HepG2 (cell line): Measurements from ENCODE around the gene AGO4. TPM values are rescaled to one million over a fixed set of nuclear protein-coding genes. Genes with fewer than 3 reads are reported as not detected.

Source experiments
- FLYWCH1 ChIP-seq: sonication (generic); formaldehyde crosslinking; IDR thresholded peaks from 2 replicates; pipeline ENCODE4 v1.8.1; 2023; ENCODE audit warnings: mild to moderate bottlenecking, missing genetic modification reagents
- JDP2 ChIP-seq: sonication (generic); formaldehyde crosslinking; IDR thresholded peaks from 2 replicates; pipeline ENCODE4 v1.8.1; 2022; ENCODE audit warnings: missing genetic modification reagents, borderline replicate concordance
- KDM1A ChIP-seq: IDR thresholded peaks from 2 replicates; pipeline ENCODE4 v1.6.1; 2016; ENCODE audit warnings: missing compliant biosample characterization
- MEF2D ChIP-seq: sonication (generic); formaldehyde crosslinking; IDR thresholded peaks from 2 replicates; pipeline ENCODE4 v1.5.1; 2020; ENCODE audit warnings: mild to moderate bottlenecking, missing genetic modification reagents
- NFE2L1 ChIP-seq: sonication (generic); formaldehyde crosslinking; IDR thresholded peaks from 2 replicates; pipeline ENCODE4 v1.4.0; 2020; ENCODE audit warnings: missing genetic modification reagents, mild to moderate bottlenecking, borderline replicate concordance
- PHF5A ChIP-seq: IDR thresholded peaks from one replicate; pipeline ENCODE4 v1.6.1; 2018; ENCODE audit warnings: low read depth, missing genetic modification reagents; ENCODE audit not compliant: unreplicated experiment
- SP1 ChIP-seq, 2 experiments: fragments of 450-650 bp in 1 of 2; sonication (generic) in 1 of 2; formaldehyde crosslinking in 1 of 2; IDR thresholded peaks; 2 replicates each; pipeline versions ENCODE4 v1.4.0 to v1.6.1; 2016 to 2020; ENCODE audit warnings: missing genetic modification reagents in 1 of 2
- ZBTB21 ChIP-seq: sonication (generic); formaldehyde crosslinking; IDR thresholded peaks from 2 replicates; pipeline ENCODE4 v1.4.0; 2020; ENCODE audit warnings: missing genetic modification reagents
- ZNF253 ChIP-seq: sonication (generic); formaldehyde crosslinking; IDR thresholded peaks from 2 replicates; pipeline ENCODE4 v1.8.0; 2022; ENCODE audit warnings: mild to moderate bottlenecking, missing genetic modification reagents, borderline replicate concordance
- ZNF441 ChIP-seq: sonication (generic); formaldehyde crosslinking; IDR thresholded peaks from 2 replicates; pipeline ENCODE4 v1.7.0; 2021; ENCODE audit warnings: missing genetic modification reagents, borderline replicate concordance
- ZNF746 ChIP-seq: sonication (generic); formaldehyde crosslinking; IDR thresholded peaks from 2 replicates; pipeline ENCODE4 v1.8.0; 2022; ENCODE audit warnings: mild to moderate bottlenecking, missing genetic modification reagents
- ZNF773 ChIP-seq: sonication (generic); formaldehyde crosslinking; IDR thresholded peaks from 2 replicates; pipeline ENCODE4 v1.4.0; 2020; ENCODE audit warnings: missing genetic modification reagents, borderline replicate concordance
- ZNF776 ChIP-seq: sonication (generic); formaldehyde crosslinking; IDR thresholded peaks from 2 replicates; pipeline ENCODE4 v1.4.0; 2020; ENCODE audit warnings: mild to moderate bottlenecking, missing genetic modification reagents
- ZSCAN20 ChIP-seq: sonication (generic); formaldehyde crosslinking; IDR thresholded peaks from 2 replicates; pipeline ENCODE4 v1.4.0; 2020; ENCODE audit warnings: missing genetic modification reagents, mild to moderate bottlenecking, borderline replicate concordance
- polyA plus RNA-seq, 8 experiments: library from polyadenylated mRNA; depleted of rRNA in 3 of 8; stranded (reverse) in 7 of 8; unstranded in 1 of 8; fragments of >200 nt; fragmentation: Illumina TruSeq in 4 of 8; extraction: Trizol in 4 of 8; gene quantifications; 2 replicates each; pipeline versions ENCODE4 v1.2.1 to v1.2.3, GENCODE V29; 2011 to 2016; ENCODE audit warnings: low read depth in 4 of 8, missing spikeins in 1 of 8, mixed read lengths in 1 of 8; ENCODE audit not compliant: insufficient read depth in 1 of 8
- total RNA-seq, 5 experiments: library from RNA; depleted of rRNA; stranded (reverse); fragments of >200 nt; fragmentation: Illumina TruSeq; extraction: Trizol; gene quantifications; 2 replicates each; pipeline ENCODE4 v1.2.3, GENCODE V29; 2016; ENCODE audit warnings: low read depth in 1 of 5
- TF ChIP-seq, protein P1 (sequence below): sonication (generic); formaldehyde crosslinking; conservative IDR thresholded peaks from 2 replicates; pipeline ENCODE4 v1.5.0; 2020; ENCODE audit warnings: missing genetic modification reagents
- TF ChIP-seq, protein P2 (sequence below): IDR thresholded peaks from 2 replicates; pipeline ENCODE4 v1.6.1; 2012; ENCODE audit warnings: low read length, improper control_type of control experiment
- TF ChIP-seq, protein P3 (sequence below): sonication (generic); formaldehyde crosslinking; IDR thresholded peaks from 2 replicates; pipeline ENCODE4 v1.5.0; 2020; ENCODE audit warnings: missing genetic modification reagents, mild to moderate bottlenecking, borderline replicate concordance
- TF ChIP-seq, protein P4 (sequence below): sonication (generic); formaldehyde crosslinking; IDR thresholded peaks from 2 replicates; pipeline ENCODE4 v1.5.1; 2020; ENCODE audit warnings: missing genetic modification reagents, mild to moderate bottlenecking, borderline replicate concordance
- TF ChIP-seq, protein P5 (sequence below): sonication (generic); formaldehyde crosslinking; IDR thresholded peaks from 2 replicates; pipeline ENCODE4 v1.4.0; 2020; ENCODE audit warnings: missing genetic modification reagents

AGO4 gene
- total and polyA plus RNA-seq, 2 of the 13 experiments (the other 11 are each of a cell fraction or from before 2014, with no cell fraction given), result 6.0 to 13.8 TPM

DNA sequence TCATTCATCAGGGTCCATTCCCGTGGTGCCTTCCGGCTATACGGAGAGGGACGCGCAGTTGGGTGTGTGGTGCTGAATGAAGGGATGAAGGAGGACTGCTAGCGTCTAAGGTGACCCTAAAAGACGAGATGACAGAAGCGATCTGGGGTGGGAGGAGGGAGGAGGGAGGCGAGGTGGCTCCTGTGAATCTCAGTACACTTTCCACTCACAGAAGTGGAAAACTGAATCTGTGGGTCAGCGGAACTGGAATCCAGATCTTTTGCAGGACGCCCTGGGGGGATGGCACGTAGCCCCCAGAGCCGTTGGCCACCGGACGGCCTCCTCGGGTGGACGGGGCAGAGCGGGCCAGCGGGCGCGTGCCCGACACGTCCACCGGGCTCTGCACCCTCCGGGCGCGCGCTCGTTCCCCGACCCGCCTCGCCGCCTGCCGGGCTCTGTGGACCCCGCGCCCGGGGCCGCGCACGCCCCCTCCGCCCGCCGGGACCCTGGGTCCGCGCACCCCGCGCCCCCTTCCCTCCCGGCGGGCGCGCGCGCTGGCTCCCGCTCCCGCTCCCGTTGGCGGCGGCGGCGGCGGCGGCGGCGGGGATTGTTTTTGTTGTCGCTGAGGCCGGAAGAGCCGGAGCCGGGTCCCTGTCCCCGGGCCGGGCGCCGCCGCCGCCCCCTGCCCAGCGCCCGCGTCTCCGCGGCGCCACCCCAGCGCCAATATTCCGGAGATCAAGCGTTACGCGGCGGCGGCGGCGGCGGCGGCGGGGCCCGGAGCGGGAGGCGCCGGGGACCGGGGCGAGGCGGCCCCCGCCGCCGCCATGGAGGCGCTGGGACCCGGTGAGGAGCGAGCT, at the start of gene AGO4 (continued):
- TF ChIP-seq JDP2 (CRISPR knock-in tag) (no peak), ZSCAN20 (CRISPR knock-in tag) (no peak), SP1 (IDR thresholded peaks at IDR 0.05) (no peak), SP1 (CRISPR knock-in tag; IDR thresholded peaks at IDR 0.05) (no peak), MEF2D (CRISPR knock-in tag) (no peak), ZNF441 (CRISPR knock-in tag) (no peak), ZNF773 (CRISPR knock-in tag) (no peak), ZBTB21 (CRISPR knock-in tag) (no peak), ZNF776 (CRISPR knock-in tag) (0 out of 2 replicates have a peak, but pooled peaks have one; percentile 44), PHF5A (CRISPR knock-in tag) (peak; percentile 30), FLYWCH1 (CRISPR knock-in tag) (no peak), NFE2L1 (CRISPR knock-in tag) (no peak), ZNF746 (CRISPR knock-in tag) (0 out of 2 replicates have a peak, but pooled peaks have one; percentile 23), ZNF253 (CRISPR knock-in tag) (no peak), KDM1A (CRISPR knock-in tag) (no peak)
- TF ChIP-seq, protein P1, sequence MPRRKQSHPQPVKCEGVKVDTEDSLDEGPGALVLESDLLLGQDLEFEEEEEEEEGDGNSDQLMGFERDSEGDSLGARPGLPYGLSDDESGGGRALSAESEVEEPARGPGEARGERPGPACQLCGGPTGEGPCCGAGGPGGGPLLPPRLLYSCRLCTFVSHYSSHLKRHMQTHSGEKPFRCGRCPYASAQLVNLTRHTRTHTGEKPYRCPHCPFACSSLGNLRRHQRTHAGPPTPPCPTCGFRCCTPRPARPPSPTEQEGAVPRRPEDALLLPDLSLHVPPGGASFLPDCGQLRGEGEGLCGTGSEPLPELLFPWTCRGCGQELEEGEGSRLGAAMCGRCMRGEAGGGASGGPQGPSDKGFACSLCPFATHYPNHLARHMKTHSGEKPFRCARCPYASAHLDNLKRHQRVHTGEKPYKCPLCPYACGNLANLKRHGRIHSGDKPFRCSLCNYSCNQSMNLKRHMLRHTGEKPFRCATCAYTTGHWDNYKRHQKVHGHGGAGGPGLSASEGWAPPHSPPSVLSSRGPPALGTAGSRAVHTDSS (CRISPR knock-in tag), result no peak
- TF ChIP-seq, protein P2, sequence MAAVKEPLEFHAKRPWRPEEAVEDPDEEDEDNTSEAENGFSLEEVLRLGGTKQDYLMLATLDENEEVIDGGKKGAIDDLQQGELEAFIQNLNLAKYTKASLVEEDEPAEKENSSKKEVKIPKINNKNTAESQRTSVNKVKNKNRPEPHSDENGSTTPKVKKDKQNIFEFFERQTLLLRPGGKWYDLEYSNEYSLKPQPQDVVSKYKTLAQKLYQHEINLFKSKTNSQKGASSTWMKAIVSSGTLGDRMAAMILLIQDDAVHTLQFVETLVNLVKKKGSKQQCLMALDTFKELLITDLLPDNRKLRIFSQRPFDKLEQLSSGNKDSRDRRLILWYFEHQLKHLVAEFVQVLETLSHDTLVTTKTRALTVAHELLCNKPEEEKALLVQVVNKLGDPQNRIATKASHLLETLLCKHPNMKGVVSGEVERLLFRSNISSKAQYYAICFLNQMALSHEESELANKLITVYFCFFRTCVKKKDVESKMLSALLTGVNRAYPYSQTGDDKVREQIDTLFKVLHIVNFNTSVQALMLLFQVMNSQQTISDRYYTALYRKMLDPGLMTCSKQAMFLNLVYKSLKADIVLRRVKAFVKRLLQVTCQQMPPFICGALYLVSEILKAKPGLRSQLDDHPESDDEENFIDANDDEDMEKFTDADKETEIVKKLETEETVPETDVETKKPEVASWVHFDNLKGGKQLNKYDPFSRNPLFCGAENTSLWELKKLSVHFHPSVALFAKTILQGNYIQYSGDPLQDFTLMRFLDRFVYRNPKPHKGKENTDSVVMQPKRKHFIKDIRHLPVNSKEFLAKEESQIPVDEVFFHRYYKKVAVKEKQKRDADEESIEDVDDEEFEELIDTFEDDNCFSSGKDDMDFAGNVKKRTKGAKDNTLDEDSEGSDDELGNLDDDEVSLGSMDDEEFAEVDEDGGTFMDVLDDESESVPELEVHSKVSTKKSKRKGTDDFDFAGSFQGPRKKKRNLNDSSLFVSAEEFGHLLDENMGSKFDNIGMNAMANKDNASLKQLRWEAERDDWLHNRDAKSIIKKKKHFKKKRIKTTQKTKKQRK, result no peak
- TF ChIP-seq, protein P3, sequence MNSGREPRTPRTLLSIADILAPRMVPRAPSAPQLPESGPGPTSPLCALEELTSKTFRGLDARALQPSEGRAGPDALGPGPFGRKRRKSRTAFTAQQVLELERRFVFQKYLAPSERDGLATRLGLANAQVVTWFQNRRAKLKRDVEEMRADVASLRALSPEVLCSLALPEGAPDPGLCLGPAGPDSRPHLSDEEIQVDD (CRISPR knock-in tag), result no peak
- TF ChIP-seq, protein P4, sequence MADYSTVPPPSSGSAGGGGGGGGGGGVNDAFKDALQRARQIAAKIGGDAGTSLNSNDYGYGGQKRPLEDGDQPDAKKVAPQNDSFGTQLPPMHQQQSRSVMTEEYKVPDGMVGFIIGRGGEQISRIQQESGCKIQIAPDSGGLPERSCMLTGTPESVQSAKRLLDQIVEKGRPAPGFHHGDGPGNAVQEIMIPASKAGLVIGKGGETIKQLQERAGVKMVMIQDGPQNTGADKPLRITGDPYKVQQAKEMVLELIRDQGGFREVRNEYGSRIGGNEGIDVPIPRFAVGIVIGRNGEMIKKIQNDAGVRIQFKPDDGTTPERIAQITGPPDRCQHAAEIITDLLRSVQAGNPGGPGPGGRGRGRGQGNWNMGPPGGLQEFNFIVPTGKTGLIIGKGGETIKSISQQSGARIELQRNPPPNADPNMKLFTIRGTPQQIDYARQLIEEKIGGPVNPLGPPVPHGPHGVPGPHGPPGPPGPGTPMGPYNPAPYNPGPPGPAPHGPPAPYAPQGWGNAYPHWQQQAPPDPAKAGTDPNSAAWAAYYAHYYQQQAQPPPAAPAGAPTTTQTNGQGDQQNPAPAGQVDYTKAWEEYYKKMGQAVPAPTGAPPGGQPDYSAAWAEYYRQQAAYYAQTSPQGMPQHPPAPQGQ (CRISPR knock-in tag), result 0 out of 2 replicates have a peak, but pooled peaks have one; percentile 54
- TF ChIP-seq, protein P5, sequence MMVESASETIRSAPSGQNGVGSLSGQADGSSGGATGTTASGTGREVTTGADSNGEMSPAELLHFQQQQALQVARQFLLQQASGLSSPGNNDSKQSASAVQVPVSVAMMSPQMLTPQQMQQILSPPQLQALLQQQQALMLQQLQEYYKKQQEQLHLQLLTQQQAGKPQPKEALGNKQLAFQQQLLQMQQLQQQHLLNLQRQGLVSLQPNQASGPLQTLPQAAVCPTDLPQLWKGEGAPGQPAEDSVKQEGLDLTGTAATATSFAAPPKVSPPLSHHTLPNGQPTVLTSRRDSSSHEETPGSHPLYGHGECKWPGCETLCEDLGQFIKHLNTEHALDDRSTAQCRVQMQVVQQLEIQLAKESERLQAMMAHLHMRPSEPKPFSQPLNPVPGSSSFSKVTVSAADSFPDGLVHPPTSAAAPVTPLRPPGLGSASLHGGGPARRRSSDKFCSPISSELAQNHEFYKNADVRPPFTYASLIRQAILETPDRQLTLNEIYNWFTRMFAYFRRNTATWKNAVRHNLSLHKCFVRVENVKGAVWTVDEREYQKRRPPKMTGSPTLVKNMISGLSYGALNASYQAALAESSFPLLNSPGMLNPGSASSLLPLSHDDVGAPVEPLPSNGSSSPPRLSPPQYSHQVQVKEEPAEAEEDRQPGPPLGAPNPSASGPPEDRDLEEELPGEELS (CRISPR knock-in tag), result no peak
